Measurements from ENCODE around the gene ILKAP.

GRCh38 chr2:238133499-238134392 is 69.7 kb downstream of the ILKAP start:
- TF ChIP-seq CTCF (IDR thresholded peaks at IDR 0.05) (no peak), POLR2A (IDR thresholded peaks at IDR 0.05) (no peak)
